ENCODE data around the gene MEFV. TPM values are rescaled to one million over a fixed set of nuclear protein-coding genes. Genes with fewer than 3 reads are reported as not detected.
A peak's percentile ranks its signal among the peaks of the same experiment; 100 is the strongest.

The MEFV gene
- total and polyA plus RNA-seq, 2 of the 13 experiments (the other 11 are each of a cell fraction or from before 2014, with no cell fraction given): 0.22 TPM; not detected in 1

DNA sequence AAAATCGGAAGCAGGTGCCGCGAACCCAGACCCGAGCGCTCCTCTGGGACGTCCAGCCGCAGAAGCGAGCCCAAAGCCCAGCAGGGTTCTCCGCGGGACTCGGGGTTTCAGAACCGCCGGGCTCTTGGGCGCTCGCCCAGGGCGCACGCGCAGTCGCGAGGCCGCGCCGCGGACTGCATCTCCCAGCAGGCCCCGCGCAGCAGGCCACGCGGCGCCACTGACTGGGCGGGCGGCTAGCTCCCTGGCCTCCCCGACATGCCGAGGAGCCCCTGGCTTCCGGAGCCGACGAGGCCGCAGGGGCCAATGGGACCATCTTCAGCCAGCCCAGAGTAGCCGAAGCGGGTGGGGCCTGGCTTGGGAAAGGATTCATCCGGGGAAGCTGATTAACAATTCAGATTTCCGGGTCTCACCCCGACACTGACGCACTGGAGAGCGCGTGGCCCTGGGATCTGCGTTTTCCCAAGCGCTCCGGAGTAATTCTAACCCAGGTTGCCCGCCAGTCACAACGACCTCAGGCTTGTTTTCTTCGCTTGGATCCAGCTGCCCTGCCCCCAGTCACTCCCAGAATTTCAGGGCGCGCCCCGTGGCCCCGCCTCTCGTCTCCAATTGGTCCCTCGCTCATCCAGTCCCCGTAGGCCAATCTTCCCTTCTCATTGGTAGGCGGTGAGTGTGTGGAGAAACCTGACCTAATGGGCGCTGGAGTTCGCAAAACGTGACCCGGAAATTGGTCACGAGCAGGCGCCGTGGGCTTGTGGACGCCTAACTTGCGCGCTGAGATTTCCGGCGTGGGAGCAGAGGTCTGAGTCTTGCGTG lies 26.5 kb upstream of the MEFV start, which contains the start of gene ZNF263 (continued):
- peak; percentile 38 for TF ChIP-seq IRF2 (CRISPR knock-in tag; IDR thresholded peaks at IDR 0.05)
- TF ChIP-seq ELF4 (CRISPR knock-in tag; IDR thresholded peaks at IDR 0.05; ENCODE audit: borderline replicate concordance): 0 out of 2 replicates have a peak, but pooled peaks have one; percentile 57
- peak; percentile 68; the same call in 1 of the 2 replicates for TF ChIP-seq ZNF225 (CRISPR knock-in tag; IDR thresholded peaks at IDR 0.05)
- TF ChIP-seq FOXO1 (CRISPR knock-in tag; IDR thresholded peaks at IDR 0.05): no peak
- TF ChIP-seq MAFF (IDR thresholded peaks at IDR 0.05; ENCODE audit: low read depth, low read length): 0 out of 2 replicates have a peak, but pooled peaks have one; percentile 1
- TF ChIP-seq PHF20 (CRISPR knock-in tag; IDR thresholded peaks at IDR 0.05): peak; percentile 86
- TF ChIP-seq CCDC6 (CRISPR knock-in tag; IDR thresholded peaks at IDR 0.05): peak; percentile 15; the same call in 1 of the 2 replicates
- TF ChIP-seq, protein P1, sequence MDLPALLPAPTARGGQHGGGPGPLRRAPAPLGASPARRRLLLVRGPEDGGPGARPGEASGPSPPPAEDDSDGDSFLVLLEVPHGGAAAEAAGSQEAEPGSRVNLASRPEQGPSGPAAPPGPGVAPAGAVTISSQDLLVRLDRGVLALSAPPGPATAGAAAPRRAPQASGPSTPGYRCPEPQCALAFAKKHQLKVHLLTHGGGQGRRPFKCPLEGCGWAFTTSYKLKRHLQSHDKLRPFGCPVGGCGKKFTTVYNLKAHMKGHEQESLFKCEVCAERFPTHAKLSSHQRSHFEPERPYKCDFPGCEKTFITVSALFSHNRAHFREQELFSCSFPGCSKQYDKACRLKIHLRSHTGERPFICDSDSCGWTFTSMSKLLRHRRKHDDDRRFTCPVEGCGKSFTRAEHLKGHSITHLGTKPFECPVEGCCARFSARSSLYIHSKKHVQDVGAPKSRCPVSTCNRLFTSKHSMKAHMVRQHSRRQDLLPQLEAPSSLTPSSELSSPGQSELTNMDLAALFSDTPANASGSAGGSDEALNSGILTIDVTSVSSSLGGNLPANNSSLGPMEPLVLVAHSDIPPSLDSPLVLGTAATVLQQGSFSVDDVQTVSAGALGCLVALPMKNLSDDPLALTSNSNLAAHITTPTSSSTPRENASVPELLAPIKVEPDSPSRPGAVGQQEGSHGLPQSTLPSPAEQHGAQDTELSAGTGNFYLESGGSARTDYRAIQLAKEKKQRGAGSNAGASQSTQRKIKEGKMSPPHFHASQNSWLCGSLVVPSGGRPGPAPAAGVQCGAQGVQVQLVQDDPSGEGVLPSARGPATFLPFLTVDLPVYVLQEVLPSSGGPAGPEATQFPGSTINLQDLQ (CRISPR knock-in tag; IDR thresholded peaks at IDR 0.05): peak; percentile 56; the same call in 1 of the 2 replicates
- TF ChIP-seq, protein P2, sequence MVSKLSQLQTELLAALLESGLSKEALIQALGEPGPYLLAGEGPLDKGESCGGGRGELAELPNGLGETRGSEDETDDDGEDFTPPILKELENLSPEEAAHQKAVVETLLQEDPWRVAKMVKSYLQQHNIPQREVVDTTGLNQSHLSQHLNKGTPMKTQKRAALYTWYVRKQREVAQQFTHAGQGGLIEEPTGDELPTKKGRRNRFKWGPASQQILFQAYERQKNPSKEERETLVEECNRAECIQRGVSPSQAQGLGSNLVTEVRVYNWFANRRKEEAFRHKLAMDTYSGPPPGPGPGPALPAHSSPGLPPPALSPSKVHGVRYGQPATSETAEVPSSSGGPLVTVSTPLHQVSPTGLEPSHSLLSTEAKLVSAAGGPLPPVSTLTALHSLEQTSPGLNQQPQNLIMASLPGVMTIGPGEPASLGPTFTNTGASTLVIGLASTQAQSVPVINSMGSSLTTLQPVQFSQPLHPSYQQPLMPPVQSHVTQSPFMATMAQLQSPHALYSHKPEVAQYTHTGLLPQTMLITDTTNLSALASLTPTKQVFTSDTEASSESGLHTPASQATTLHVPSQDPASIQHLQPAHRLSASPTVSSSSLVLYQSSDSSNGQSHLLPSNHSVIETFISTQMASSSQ (IDR thresholded peaks at IDR 0.05; ENCODE audit: low read depth): no peak
- TF ChIP-seq, protein P2 (CRISPR knock-in tag; IDR thresholded peaks at IDR 0.05; ENCODE audit: borderline replicate concordance): peak; percentile 8; the same call in 1 of the 2 replicates
- TF ChIP-seq, protein P3, sequence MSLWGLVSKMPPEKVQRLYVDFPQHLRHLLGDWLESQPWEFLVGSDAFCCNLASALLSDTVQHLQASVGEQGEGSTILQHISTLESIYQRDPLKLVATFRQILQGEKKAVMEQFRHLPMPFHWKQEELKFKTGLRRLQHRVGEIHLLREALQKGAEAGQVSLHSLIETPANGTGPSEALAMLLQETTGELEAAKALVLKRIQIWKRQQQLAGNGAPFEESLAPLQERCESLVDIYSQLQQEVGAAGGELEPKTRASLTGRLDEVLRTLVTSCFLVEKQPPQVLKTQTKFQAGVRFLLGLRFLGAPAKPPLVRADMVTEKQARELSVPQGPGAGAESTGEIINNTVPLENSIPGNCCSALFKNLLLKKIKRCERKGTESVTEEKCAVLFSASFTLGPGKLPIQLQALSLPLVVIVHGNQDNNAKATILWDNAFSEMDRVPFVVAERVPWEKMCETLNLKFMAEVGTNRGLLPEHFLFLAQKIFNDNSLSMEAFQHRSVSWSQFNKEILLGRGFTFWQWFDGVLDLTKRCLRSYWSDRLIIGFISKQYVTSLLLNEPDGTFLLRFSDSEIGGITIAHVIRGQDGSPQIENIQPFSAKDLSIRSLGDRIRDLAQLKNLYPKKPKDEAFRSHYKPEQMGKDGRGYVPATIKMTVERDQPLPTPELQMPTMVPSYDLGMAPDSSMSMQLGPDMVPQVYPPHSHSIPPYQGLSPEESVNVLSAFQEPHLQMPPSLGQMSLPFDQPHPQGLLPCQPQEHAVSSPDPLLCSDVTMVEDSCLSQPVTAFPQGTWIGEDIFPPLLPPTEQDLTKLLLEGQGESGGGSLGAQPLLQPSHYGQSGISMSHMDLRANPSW (CRISPR knock-in tag; IDR thresholded peaks at IDR 0.05; ENCODE audit: borderline replicate concordance): 0 out of 2 replicates have a peak, but pooled peaks have one; percentile 70
- TF ChIP-seq ZNF879 (CRISPR knock-in tag; IDR thresholded peaks at IDR 0.05): no peak
- peak; percentile 84 for TF ChIP-seq GABPA (IDR thresholded peaks at IDR 0.05; ENCODE audit: low read depth, low read length)
- TF ChIP-seq GABPA (CRISPR knock-in tag; IDR thresholded peaks at IDR 0.05; ENCODE audit: low read depth): peak; percentile 93
- TF ChIP-seq SRSF1 (optimal IDR thresholded peaks at IDR 0.05; ENCODE audit: low read depth, low read length): no peak
- TF ChIP-seq, protein P4, sequence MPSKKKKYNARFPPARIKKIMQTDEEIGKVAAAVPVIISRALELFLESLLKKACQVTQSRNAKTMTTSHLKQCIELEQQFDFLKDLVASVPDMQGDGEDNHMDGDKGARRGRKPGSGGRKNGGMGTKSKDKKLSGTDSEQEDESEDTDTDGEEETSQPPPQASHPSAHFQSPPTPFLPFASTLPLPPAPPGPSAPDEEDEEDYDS (CRISPR knock-in tag; IDR thresholded peaks at IDR 0.05): peak; percentile 88
- TF ChIP-seq, protein P5, sequence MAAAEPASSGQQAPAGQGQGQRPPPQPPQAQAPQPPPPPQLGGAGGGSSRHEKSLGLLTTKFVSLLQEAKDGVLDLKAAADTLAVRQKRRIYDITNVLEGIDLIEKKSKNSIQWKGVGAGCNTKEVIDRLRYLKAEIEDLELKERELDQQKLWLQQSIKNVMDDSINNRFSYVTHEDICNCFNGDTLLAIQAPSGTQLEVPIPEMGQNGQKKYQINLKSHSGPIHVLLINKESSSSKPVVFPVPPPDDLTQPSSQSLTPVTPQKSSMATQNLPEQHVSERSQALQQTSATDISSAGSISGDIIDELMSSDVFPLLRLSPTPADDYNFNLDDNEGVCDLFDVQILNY (CRISPR knock-in tag; conservative IDR thresholded peaks at IDR 0.05): no peak
- TF ChIP-seq ZNF777 (CRISPR knock-in tag; IDR thresholded peaks at IDR 0.05): peak; percentile 67; the same call in 1 of the 2 replicates
